Measurements from ENCODE around the gene TSEN15. TPM values are rescaled to one million over a fixed set of nuclear protein-coding genes. Genes with fewer than 3 reads are reported as not detected.

TSEN15 gene
- total and polyA plus RNA-seq, 8 donors = 33.8 to 50.1 (median 39.5) TPM

DNA sequence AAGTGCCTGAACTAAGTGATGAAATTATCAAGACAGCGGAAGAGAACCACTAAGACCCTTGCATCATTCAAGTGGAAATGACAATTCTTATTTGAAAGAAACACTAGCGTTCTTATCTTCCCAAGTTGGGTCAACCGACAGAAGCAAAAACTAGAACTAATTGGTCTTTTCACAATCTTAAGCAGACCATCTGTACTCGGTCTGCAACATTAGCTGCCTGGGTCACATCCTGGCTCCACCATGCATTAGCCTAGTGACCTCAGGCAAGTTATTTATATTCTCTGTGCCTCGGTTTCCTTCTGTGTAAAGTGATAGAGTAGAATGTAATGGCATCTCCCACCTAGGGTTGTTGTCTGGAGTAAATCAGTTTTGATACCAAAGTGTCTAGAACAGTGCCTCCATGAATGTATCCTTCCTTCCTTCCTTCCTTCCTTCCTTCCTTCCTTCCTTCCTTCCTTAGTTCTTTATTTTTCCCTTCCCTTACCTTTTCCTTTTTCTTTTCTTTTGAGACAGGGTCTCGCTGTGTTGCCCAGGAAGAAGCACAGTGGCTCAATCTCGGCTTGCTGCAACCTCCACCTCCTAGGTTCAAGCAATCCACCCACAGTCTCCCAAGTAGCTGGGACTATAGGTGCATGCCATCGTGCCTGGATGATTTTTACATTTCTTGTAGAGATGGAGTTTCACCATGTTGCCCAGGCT lies 20.0 kb upstream of the TSEN15 start:
- H3K4me1 ChIP-seq = peaks cover 0 to 8% of the 10 kb centered on the region in 2 donors
- intact Hi-C loops (cut with DNase I) = no loop called here
- no peaks in the 10 kb centered on the region for H3K36me3 ChIP-seq
- ATAC-seq (no peak), DNase-seq (no peak)
- no peak overlapping the region for H3K27ac ChIP-seq
- no peak for TF ChIP-seq CTCF (IDR thresholded peaks at IDR 0.05)
- no peaks in the 10 kb centered on the region for H3K9me3 ChIP-seq
- peaks cover 6 to 15% of the 10 kb centered on the region in 2 donors for H3K27me3 ChIP-seq
- no peak overlapping the region for H3K4me3 ChIP-seq

DNA sequence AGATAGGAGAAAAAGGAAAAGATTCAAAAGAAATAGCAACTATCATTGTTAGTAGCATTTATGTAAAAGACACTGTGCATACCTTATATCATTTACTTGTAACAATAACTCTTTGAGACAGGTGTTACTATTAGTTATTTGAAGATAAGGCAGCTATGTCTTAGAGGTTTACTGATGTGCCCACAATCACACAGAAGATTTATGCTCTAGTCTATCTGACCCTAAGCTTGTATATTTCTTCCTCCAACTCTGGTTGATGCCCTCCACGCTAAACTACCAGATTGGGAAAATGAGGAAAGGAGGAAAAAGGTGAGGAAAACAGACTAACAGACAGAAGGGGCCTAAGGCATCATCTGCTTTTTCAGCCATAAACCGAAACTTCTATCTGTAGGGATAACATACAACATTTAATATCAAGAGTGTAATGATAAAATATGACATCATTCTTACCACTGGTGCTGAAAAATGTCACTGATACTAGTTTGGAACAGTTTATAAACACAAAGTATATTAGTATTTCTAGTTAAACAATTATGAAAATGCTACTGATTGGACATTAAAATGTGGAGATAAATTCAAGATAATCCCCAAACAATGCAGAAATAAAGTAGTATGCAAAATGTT lies 19.1 kb upstream of the TSEN15 start:
- no peak overlapping the region for H3K4me3 ChIP-seq
- no peak for TF ChIP-seq CTCF (IDR thresholded peaks at IDR 0.05)
- H3K36me3 ChIP-seq = no peaks in the 10 kb centered on the region
- ATAC-seq = no peak
- intact Hi-C loops (cut with DNase I) = no loop called here
- H3K27me3 ChIP-seq = peaks cover 8 to 24% of the 10 kb centered on the region in 2 donors
- DNase-seq = no peak
- no peaks in the 10 kb centered on the region for H3K9me3 ChIP-seq
- H3K27ac ChIP-seq = no peak overlapping the region
- H3K4me1 ChIP-seq = peaks cover 0 to 17% of the 10 kb centered on the region in 2 donors

- ATAC-seq (no peak), DNase-seq (no peak)
- Histone ChIP-seq H3K4me1 (peaks cover 0 to 20% of the 10 kb centered on the region in 2 donors), H3K27ac (no peak overlapping the region), H3K36me3 (no peaks in the 10 kb centered on the region), H3K4me3 (no peak overlapping the region), H3K9me3 (no peaks in the 10 kb centered on the region), H3K27me3 (peaks cover 10 to 27% of the 10 kb centered on the region in 2 donors)
- TF ChIP-seq CTCF (IDR thresholded peaks at IDR 0.05) = no peak
- intact Hi-C loops (cut with DNase I) = no loop called here
Measured at GRCh38 chr1:184032930-184033418, 18.6 kb upstream of the TSEN15 start.

GRCh38 chr1:184033711-184034167 lies 17.8 kb upstream of the TSEN15 start:
- intact Hi-C loops (cut with DNase I) = no loop called here
- ATAC-seq = no peak
- Histone ChIP-seq H3K9me3 (no peaks in the 10 kb centered on the region), H3K27me3 (peaks cover 13 to 34% of the 10 kb centered on the region in 2 donors), H3K4me3 (no peak overlapping the region), H3K36me3 (no peaks in the 10 kb centered on the region), H3K4me1 (peaks cover 0 to 20% of the 10 kb centered on the region in 2 donors), H3K27ac (no peak overlapping the region)
- no peak for DNase-seq
- no peak for TF ChIP-seq CTCF (IDR thresholded peaks at IDR 0.05)

GRCh38 chr1:184034761-184035379 lies 16.7 kb upstream of the TSEN15 start:
- H3K36me3 ChIP-seq = no peaks in the 10 kb centered on the region
- no peak overlapping the region for H3K4me3 ChIP-seq
- intact Hi-C loops (cut with DNase I) = no loop called here
- no peak for ATAC-seq
- no peaks in the 10 kb centered on the region for H3K9me3 ChIP-seq
- no peak for DNase-seq
- H3K4me1 ChIP-seq = peaks cover 0 to 20% of the 10 kb centered on the region in 2 donors
- no peak overlapping the region for H3K27ac ChIP-seq
- H3K27me3 ChIP-seq = peaks cover 13 to 44% of the 10 kb centered on the region in 2 donors
- no peak for TF ChIP-seq CTCF (IDR thresholded peaks at IDR 0.05)

Data from left lung (tissue), 10 donors.